ENCODE data around the gene CD109. TPM values are rescaled to one million over a fixed set of nuclear protein-coding genes. Genes with fewer than 3 reads are reported as not detected.

CD109 gene
- total and polyA plus RNA-seq, 7 experiments from 2014 or later = 0.20 to 12.3 (median 0.64) TPM

- DNase-seq (no peak), ATAC-seq (no peak)
- H3K4me1 ChIP-seq (ENCODE audit: control insufficient read depth in 2 of 2, insufficient read depth in 2 of 2, low read length in 2 of 2) = no peaks in the 10 kb centered on the region
- H3K36me3 ChIP-seq (ENCODE audit: control insufficient read depth in 2 of 3, insufficient read depth in 3 of 3, low read length in 3 of 3) = no peaks in the 10 kb centered on the region
- intact Hi-C loops (cut with micrococcal nuclease) = no loop called here
- H3K27me3 Mint-ChIP-seq = peaks cover 0 to 4% (median 0%) of the 10 kb centered on the region in 5 donors
- ChIA-PET CTCF (no interaction called here), POLR2A (no interaction called here)
- peaks cover 0 to 9% (median 0%) of the 10 kb centered on the region in 5 donors for H3K36me3 Mint-ChIP-seq
- H3K9me3 Mint-ChIP-seq = no peaks in the 10 kb centered on the region
- H3K27me3 ChIP-seq (ENCODE audit: control insufficient read depth in 2 of 2, insufficient read depth in 2 of 2, low read length in 2 of 2) = no peaks in the 10 kb centered on the region
- no peaks in the 10 kb centered on the region for H3K9me3 ChIP-seq (ENCODE audit: control insufficient read depth in 2 of 3, low read length in 3 of 3)
- no peaks in the 10 kb centered on the region for H3K4me1 Mint-ChIP-seq
- H3K27ac Mint-ChIP-seq = no peak overlapping the region
- no peak overlapping the region for H3K4me3 Mint-ChIP-seq
- H3K27ac ChIP-seq (ENCODE audit: low read depth, low read length) = no peak overlapping the region
- no peak overlapping the region for H3K4me3 ChIP-seq (ENCODE audit: low read length)
Observed at GRCh38 chr6:73782911-73783310, 86.9 kb downstream of the CD109 start.

GRCh38 chr6:73784726-73785505 is 88.9 kb downstream of the CD109 start:
- CTCF ChIA-PET = no interaction called here
- Mint-ChIP-seq H3K27me3 (peaks cover 0 to 4% (median 0%) of the 10 kb centered on the region in 5 donors), H3K27ac (no peak overlapping the region), H3K4me1 (peaks cover 0 to 8% (median 0%) of the 10 kb centered on the region in 7 donors), H3K36me3 (peaks cover 0 to 9% (median 0%) of the 10 kb centered on the region in 5 donors), H3K4me3 (no peak overlapping the region), H3K9me3 (no peaks in the 10 kb centered on the region)
- Histone ChIP-seq H3K27ac (ENCODE audit: low read depth, low read length) (no peak overlapping the region), H3K4me1 (ENCODE audit: control insufficient read depth in 2 of 2, insufficient read depth in 2 of 2, low read length in 2 of 2) (no peaks in the 10 kb centered on the region), H3K9me3 (ENCODE audit: control insufficient read depth in 2 of 3, low read length in 3 of 3) (no peaks in the 10 kb centered on the region), H3K36me3 (ENCODE audit: control insufficient read depth in 2 of 3, insufficient read depth in 3 of 3, low read length in 3 of 3) (no peaks in the 10 kb centered on the region), H3K4me3 (ENCODE audit: low read length) (no peak overlapping the region), H3K27me3 (ENCODE audit: control insufficient read depth in 2 of 2, insufficient read depth in 2 of 2, low read length in 2 of 2) (no peaks in the 10 kb centered on the region)
- intact Hi-C loops (cut with micrococcal nuclease) = no loop called here
- POLR2A ChIA-PET = no interaction called here
- no peak for ATAC-seq
- no peak for DNase-seq

GRCh38 chr6:73790574-73790973 is 94.6 kb downstream of the CD109 start:
- Mint-ChIP-seq H3K27ac (no peak overlapping the region), H3K36me3 (peaks cover 0 to 8% (median 0%) of the 10 kb centered on the region in 5 donors), H3K9me3 (peaks cover 0 to 3% (median 0%) of the 10 kb centered on the region in 11 donors), H3K4me1 (peaks cover 0 to 8% (median 0%) of the 10 kb centered on the region in 7 donors), H3K4me3 (no peak overlapping the region), H3K27me3 (no peaks in the 10 kb centered on the region)
- Histone ChIP-seq H3K27ac (ENCODE audit: low read depth, low read length) (no peak overlapping the region), H3K4me1 (ENCODE audit: control insufficient read depth in 2 of 2, insufficient read depth in 2 of 2, low read length in 2 of 2) (no peaks in the 10 kb centered on the region), H3K36me3 (ENCODE audit: control insufficient read depth in 2 of 3, insufficient read depth in 3 of 3, low read length in 3 of 3) (no peaks in the 10 kb centered on the region), H3K4me3 (ENCODE audit: low read length) (no peak overlapping the region), H3K27me3 (ENCODE audit: control insufficient read depth in 2 of 2, insufficient read depth in 2 of 2, low read length in 2 of 2) (no peaks in the 10 kb centered on the region), H3K9me3 (ENCODE audit: control insufficient read depth in 2 of 3, low read length in 3 of 3) (no peaks in the 10 kb centered on the region)
- ATAC-seq (no peak), DNase-seq (no peak)
- POLR2A ChIA-PET = no interaction called here
- CTCF ChIA-PET = no interaction called here
- intact Hi-C loops (cut with micrococcal nuclease) = no loop called here

GRCh38 chr6:73791336-73791735 is 95.3 kb downstream of the CD109 start:
- H3K36me3 ChIP-seq (ENCODE audit: control insufficient read depth in 2 of 3, insufficient read depth in 3 of 3, low read length in 3 of 3) = no peaks in the 10 kb centered on the region
- Mint-ChIP-seq H3K27me3 (no peaks in the 10 kb centered on the region), H3K36me3 (peaks cover 0 to 8% (median 0%) of the 10 kb centered on the region in 5 donors), H3K9me3 (peaks cover 0 to 3% (median 0%) of the 10 kb centered on the region in 11 donors), H3K4me3 (no peak overlapping the region), H3K4me1 (peaks cover 0 to 8% (median 0%) of the 10 kb centered on the region in 7 donors), H3K27ac (no peak overlapping the region)
- intact Hi-C loops (cut with micrococcal nuclease) = no loop called here
- DNase-seq = no peak
- H3K27ac ChIP-seq (ENCODE audit: low read depth, low read length) = no peak overlapping the region
- no peaks in the 10 kb centered on the region for H3K9me3 ChIP-seq (ENCODE audit: control insufficient read depth in 2 of 3, low read length in 3 of 3)
- H3K27me3 ChIP-seq (ENCODE audit: control insufficient read depth in 2 of 2, insufficient read depth in 2 of 2, low read length in 2 of 2) = no peaks in the 10 kb centered on the region
- H3K4me3 ChIP-seq (ENCODE audit: low read length) = no peak overlapping the region
- POLR2A ChIA-PET = no interaction called here
- ATAC-seq = no peak
- H3K4me1 ChIP-seq (ENCODE audit: control insufficient read depth in 2 of 2, insufficient read depth in 2 of 2, low read length in 2 of 2) = no peaks in the 10 kb centered on the region
- CTCF ChIA-PET = no interaction called here

- CTCF ChIA-PET = no interaction called here
Observed at GRCh38 chr6:73792738-73793137, 96.7 kb downstream of the CD109 start.

GRCh38 chr6:73796881-73797280 is 100.9 kb downstream of the CD109 start:
- no peak for DNase-seq
- Histone ChIP-seq H3K9me3 (ENCODE audit: control insufficient read depth in 2 of 3, low read length in 3 of 3) (no peaks in the 10 kb centered on the region), H3K27me3 (ENCODE audit: control insufficient read depth in 2 of 2, insufficient read depth in 2 of 2, low read length in 2 of 2) (no peaks in the 10 kb centered on the region), H3K36me3 (ENCODE audit: control insufficient read depth in 2 of 3, insufficient read depth in 3 of 3, low read length in 3 of 3) (no peaks in the 10 kb centered on the region), H3K4me1 (ENCODE audit: control insufficient read depth in 2 of 2, insufficient read depth in 2 of 2, low read length in 2 of 2) (no peaks in the 10 kb centered on the region), H3K27ac (ENCODE audit: low read depth, low read length) (no peak overlapping the region), H3K4me3 (ENCODE audit: low read length) (no peak overlapping the region)
- Mint-ChIP-seq H3K4me1 (peaks cover 0 to 6% (median 0%) of the 10 kb centered on the region in 7 donors), H3K27ac (no peak overlapping the region), H3K36me3 (peaks cover 0 to 7% (median 0%) of the 10 kb centered on the region in 5 donors), H3K27me3 (no peaks in the 10 kb centered on the region), H3K9me3 (peaks cover 0 to 3% (median 0%) of the 10 kb centered on the region in 11 donors), H3K4me3 (no peak overlapping the region)
- ATAC-seq = no peak
- ChIA-PET CTCF (no interaction called here), POLR2A (interaction anchor here (0.6 kb wide), 1 partner anchor 1441 kb away, joined by 3 read pairs; no protein-coding TSS in a partner anchor)
- intact Hi-C loops (cut with micrococcal nuclease) = no loop called here

More at GRCh38 chr6:73792738-73793137, 96.7 kb downstream of the CD109 start:
- DNase-seq (no peak), ATAC-seq (no peak)
- peaks cover 0 to 6% (median 0%) of the 10 kb centered on the region in 5 donors for H3K36me3 Mint-ChIP-seq
- intact Hi-C loops (cut with micrococcal nuclease) = no loop called here
- Histone ChIP-seq H3K27ac (ENCODE audit: low read depth, low read length) (no peak overlapping the region), H3K27me3 (ENCODE audit: control insufficient read depth in 2 of 2, insufficient read depth in 2 of 2, low read length in 2 of 2) (no peaks in the 10 kb centered on the region), H3K4me1 (ENCODE audit: control insufficient read depth in 2 of 2, insufficient read depth in 2 of 2, low read length in 2 of 2) (no peaks in the 10 kb centered on the region), H3K36me3 (ENCODE audit: control insufficient read depth in 2 of 3, insufficient read depth in 3 of 3, low read length in 3 of 3) (no peaks in the 10 kb centered on the region), H3K4me3 (ENCODE audit: low read length) (no peak overlapping the region), H3K9me3 (ENCODE audit: control insufficient read depth in 2 of 3, low read length in 3 of 3) (no peaks in the 10 kb centered on the region)
- no peaks in the 10 kb centered on the region for H3K27me3 Mint-ChIP-seq
- POLR2A ChIA-PET = no interaction called here
- H3K4me3 Mint-ChIP-seq = no peak overlapping the region
- no peak overlapping the region for H3K27ac Mint-ChIP-seq
- peaks cover 0 to 8% (median 0%) of the 10 kb centered on the region in 7 donors for H3K4me1 Mint-ChIP-seq
- H3K9me3 Mint-ChIP-seq = peaks cover 0 to 3% (median 0%) of the 10 kb centered on the region in 11 donors

- Mint-ChIP-seq H3K36me3 (peaks cover 0 to 4% (median 0%) of the 10 kb centered on the region in 5 donors), H3K4me1 (peaks cover 0 to 6% (median 0%) of the 10 kb centered on the region in 7 donors), H3K9me3 (peaks cover 0 to 3% (median 0%) of the 10 kb centered on the region in 11 donors), H3K27ac (no peak overlapping the region), H3K27me3 (no peaks in the 10 kb centered on the region), H3K4me3 (no peak overlapping the region)
- Histone ChIP-seq H3K27me3 (ENCODE audit: control insufficient read depth in 2 of 2, insufficient read depth in 2 of 2, low read length in 2 of 2) (no peaks in the 10 kb centered on the region), H3K4me1 (ENCODE audit: control insufficient read depth in 2 of 2, insufficient read depth in 2 of 2, low read length in 2 of 2) (no peaks in the 10 kb centered on the region), H3K4me3 (ENCODE audit: low read length) (no peak overlapping the region), H3K36me3 (ENCODE audit: control insufficient read depth in 2 of 3, insufficient read depth in 3 of 3, low read length in 3 of 3) (no peaks in the 10 kb centered on the region), H3K27ac (ENCODE audit: low read depth, low read length) (no peak overlapping the region), H3K9me3 (ENCODE audit: control insufficient read depth in 2 of 3, low read length in 3 of 3) (no peaks in the 10 kb centered on the region)
- DNase-seq = no peak
- ChIA-PET POLR2A (no interaction called here), CTCF (no interaction called here)
- intact Hi-C loops (cut with micrococcal nuclease) = no loop called here
- ATAC-seq = no peak
Observed at GRCh38 chr6:73797861-73798260, 101.9 kb downstream of the CD109 start.

All from naive thymus-derived CD4-positive, alpha-beta T cell (primary cell).